UCSD-AML1 (cell line): Measurements from ENCODE around the gene CYSTM1.
A peak's percentile ranks its signal among the peaks of the same experiment; 100 is the strongest.
"Not testable (repeated sequence)": the region's sequence is repeated elsewhere in the genome, so short reads cannot be mapped to it uniquely, and the experiment has no call there.

ENCODE experiments used
- DNase-seq: peaks from one replicate; lab custom pipeline; 2025; ENCODE audit not compliant: unreplicated experiment; lab: John Stamatoyannopoulos, UW

The CYSTM1 gene

DNA sequence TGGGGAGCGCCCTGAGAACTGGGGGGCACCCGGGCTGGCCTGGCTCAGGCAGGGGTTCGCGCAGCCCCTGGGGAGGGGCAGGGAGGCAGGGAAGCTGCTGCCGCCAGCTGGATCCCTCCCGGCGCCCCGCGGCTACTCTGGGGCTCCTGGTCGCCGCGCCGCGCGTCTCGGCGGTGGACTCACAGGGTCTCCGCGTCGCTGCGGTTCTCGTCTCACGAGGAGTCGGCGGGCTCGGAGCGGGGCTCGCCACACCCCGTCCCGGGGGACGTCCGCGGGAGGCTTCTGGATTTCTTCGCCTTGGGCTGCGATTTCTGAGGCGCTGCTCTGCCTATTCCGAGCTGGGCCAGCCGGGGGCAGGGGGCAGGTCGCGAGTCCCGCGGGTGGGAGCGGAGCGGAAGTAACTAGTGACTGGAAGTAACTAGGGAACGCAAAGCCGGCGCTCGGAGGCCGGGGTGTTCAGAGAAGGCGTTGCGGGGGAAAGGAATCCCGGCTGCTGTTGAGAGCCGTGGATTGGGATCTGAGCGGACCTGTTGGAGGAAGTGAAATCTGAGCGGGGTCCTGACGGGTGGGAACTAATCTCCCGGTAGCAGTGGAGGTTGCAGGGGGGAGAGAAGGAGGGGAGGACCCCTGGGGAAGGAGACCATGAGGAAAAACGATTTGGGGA is 511 bp downstream of the CYSTM1 start:
- peak; percentile 59 for DNase-seq

DNA sequence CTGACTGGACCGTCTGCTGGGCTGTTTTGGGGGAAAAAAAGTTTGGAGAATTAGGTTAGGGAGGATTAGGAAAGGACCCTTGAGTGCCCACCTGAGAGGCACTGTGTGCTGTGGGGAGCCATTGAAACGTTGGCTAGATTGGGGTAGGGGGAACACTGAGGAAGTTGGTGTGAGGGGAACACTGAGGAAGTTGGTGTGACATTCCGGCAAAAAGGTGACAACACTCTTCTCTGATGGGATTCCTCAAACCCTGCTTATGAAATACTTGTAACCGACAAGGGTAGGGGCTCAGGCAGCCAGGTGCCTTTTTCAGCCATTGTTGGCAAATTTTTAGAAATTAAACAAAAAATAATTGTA is 1.0 kb downstream of the CYSTM1 start:
- no peak for DNase-seq

DNA sequence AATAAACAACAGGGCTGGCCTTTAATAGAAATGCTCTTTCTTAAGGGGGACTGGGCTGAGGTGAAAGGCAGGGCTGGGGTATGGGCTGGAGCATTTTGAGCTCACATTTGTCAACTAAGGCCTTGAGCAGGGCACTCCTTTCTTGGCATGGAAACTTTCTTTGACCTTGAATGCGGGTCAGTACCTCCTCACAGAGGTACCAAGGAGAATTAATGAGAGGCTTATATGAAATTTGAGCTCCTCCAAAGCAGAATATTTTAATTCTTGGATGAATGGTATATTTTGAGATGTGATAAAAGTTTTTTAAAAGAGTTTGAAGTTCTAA is 3.1 kb downstream of the CYSTM1 start:
- no peak for DNase-seq

DNA sequence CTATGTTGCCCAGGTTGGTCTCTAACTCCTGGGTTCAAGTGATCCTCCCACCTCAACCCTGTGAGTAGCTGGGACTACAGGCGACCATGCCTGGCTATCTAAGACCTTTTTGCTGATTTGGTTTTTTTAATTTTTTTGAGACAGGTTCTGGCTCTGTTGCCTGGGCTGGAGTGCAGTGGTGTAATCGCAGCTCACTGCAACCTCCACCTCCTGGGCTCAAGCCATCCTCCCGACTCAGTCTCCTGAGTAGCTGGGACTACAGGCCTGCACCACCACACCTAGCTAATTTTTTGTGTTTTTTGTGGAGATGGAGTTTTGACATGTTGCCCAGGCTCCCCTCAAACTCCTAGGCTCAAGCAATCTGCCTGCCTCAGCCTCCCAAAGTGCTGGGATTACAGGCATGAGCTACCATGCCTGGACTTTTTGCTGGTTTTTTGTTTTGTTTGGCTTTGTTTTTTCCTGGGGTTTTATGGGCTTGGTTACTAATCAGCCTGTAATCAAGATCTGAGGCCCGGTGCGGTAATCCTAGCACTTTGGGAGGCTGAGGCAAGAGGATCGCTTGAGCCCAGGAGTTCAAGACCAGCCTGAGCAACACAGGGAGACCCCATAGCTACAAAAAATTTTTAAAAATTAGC is 3.6 kb downstream of the CYSTM1 start:
- no peak for DNase-seq

- DNase-seq, result no peak
These were observed 6.1 kb downstream of the CYSTM1 start for GRCh38 chr5:140181002-140181483.

DNA sequence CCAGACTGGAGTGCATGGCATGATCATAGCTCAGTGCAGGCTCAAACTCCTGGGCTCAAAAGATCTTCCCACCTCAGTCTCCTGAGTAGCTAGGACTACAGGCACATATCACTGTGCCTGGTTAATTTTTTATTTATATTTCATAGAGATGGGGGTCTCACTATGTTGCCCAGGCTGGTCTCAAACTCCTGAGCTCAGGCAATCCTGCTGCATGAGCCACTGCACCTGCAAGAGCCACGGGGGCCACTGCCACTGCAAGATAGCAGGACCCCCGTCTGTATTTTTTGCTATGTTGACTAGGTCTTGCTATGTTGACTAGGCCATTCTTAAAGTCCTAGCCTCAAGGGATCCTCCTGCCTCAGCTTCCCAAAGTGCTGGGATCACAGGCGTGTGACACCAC is 6.5 kb downstream of the CYSTM1 start:
- DNase-seq, result no peak

GRCh38 chr5:140182075-140182711 is 7.2 kb downstream of the CYSTM1 start:
- DNase-seq, result no peak

- no peak for DNase-seq
These were observed 7.9 kb downstream of the CYSTM1 start for GRCh38 chr5:140182803-140183367.

DNA sequence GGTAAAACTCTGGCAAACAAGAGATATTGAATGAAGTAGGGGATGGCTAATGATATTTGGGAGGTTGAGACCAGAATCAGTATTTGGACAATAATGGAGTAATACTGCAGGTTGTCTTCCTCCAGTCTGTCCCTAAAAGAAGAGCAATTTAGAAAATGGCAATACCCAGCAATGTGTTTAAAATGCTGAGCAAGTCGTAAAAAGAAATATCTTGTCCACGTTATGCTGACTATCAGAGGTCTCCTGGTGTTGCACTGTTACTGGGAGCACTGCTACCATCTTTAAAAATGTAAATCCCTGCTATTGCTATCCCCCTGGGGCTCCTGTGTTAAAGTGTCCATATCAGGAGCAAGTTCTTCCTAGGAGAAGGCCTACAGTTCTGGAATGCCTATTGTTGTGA is 10.4 kb downstream of the CYSTM1 start:
- DNase-seq, result no peak

- no peak for DNase-seq
These were observed 11.3 kb downstream of the CYSTM1 start for GRCh38 chr5:140186267-140186671.

- no peak for DNase-seq
These were observed 14.3 kb downstream of the CYSTM1 start for GRCh38 chr5:140189253-140189652.

DNA sequence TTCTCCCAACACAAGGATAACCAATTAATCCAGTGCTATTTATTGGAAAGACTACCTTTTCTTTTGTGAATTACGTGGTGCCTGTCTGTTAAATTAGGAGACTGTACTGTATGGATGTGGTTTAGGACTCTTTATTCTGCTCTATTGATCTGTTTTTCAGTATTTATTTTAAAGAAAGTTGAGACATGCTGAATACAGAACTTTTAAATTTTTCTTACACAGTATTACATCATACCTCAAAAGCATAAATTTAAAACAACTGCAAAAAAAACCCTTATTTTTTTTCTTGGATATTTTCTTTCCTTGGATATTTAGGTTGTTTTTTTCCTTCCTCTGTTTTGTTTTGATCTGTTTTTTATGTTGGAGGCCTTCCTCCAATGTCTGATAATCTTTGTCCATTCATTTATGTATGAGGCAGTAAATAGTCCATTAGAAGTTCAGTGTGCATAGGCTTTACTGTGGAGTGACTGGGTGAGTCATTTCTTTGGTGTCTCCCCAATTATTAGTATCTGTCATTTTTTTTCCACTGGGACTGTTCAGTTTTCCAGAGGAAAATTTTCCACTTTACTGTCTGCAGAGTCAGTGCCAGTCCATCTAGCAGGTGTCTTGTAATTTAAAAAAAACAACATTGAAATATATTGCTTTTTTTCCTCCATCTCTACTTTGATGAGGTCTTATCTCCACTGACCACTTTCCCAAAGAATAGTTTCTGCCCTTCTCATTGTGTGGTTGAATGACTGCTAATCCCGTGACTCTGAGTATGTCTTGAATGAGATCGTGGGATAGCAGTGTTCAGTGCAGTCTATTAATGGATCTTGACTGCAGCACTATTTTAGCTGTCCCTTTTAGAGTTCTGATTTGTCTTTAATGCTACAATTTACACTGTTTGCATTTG is 15.2 kb downstream of the CYSTM1 start:
- no peak for DNase-seq

GRCh38 chr5:140190872-140191218 is 15.9 kb downstream of the CYSTM1 start:
- no peak for DNase-seq

GRCh38 chr5:140192715-140193430 is 17.9 kb downstream of the CYSTM1 start:
- DNase-seq, result no peak

DNA sequence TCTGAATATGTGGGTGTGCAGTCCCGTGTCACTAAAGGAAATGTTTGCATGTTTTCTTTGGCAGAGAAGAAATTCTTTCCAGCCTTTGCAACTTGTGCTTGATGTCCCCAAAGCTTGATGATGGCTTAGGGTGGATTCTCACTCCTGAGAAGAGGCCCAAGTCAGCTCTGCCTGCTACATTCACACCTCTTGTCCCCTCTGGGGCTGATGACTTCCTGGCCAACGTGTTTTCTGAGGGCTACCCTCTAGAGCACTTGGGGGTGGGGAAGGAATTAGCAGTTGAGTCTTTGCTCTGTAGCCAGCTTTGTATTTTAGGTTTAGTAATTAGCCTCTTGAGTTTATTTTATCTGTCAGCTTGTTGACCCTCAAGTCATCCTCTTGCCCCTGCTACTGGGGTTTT is 19.7 kb downstream of the CYSTM1 start:
- DNase-seq, result no peak

DNA sequence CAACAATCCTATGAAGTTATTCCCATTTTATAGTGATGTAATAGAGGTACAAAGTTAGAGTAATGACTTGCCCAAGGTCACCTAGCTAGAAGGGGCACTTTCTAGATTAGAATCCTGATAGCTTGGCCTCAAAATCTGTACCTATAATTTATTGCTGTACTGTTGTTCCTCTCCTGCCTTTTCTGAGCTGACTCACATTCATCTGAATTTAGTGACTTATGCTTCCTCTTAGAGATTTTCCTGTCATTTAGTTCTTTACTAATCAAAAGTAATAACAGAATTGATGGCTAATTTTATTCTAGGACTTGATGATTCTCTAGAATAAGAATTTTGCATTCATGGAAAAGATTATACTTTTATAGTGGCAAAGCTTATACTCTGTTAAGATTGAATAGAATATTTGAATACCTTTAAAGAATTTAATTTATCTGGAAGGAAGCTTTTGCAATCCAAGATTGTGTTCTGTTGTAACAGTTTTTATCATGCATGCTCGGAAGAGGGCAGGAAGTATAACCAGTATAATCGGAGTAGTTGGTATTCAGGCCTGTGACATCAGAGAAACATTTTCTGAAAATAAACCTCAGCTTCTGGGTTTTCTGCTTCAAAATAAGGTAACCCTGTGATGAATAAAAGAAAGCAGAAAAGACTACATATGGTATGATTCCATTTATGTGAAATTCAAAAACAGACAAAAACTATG is 21.3 kb downstream of the CYSTM1 start:
- no peak for DNase-seq

- no peak for DNase-seq
These were observed 22.0 kb downstream of the CYSTM1 start for GRCh38 chr5:140197023-140197422.

- DNase-seq, result not testable (repeated sequence)
These were observed 23.9 kb downstream of the CYSTM1 start for GRCh38 chr5:140198915-140199314.

GRCh38 chr5:140202078-140202477 is 27.1 kb downstream of the CYSTM1 start:
- no peak for DNase-seq

- no peak for DNase-seq
These were observed 27.6 kb downstream of the CYSTM1 start for GRCh38 chr5:140202610-140203009.
